ENCODE results near the gene CD59. TPM values are rescaled to one million over a fixed set of nuclear protein-coding genes. Genes with fewer than 3 reads are reported as not detected.

The CD59 gene
- total and polyA plus RNA-seq, 10 of the 15 experiments (the other 5 are each of a cell fraction or from before 2014, with no cell fraction given) = 55.5 to 256 (median 181) TPM

DNA sequence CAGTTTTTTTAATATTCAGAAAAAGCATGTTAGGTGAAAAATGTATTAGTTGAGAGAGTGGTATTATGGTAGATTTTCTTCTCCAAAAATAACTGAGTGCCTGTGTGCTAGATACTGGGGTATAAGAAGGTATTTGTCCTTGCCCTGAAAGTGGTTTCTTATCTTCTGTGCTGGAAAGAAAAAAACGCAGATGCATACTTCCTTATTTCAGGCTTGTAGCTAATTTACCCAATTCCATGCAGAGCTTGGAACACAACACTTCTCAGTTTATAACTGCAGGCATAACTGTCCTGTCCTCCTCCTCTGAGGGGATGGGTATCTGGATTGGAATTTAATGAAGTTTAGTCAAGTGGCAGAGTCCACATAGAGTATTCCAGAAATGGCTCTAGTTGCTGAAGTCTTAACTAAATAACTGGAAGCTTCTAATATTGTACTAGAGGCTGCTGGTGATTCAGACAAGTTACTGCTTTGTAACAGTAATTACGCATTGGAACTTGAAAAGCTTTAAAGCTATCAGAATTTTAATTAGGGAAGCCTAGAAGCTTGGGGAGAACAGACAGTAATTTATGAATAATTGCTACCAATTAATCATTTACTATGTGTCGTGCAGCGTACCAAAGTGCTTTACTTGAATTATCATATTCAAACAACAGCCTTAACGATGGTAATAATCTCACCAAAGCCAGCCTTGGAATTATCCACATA is 22.9 kb downstream of the CD59 start:
- peaks cover 2% of the 10 kb centered on the region; the same call in 1 of the 2 replicates for H4K20me1 ChIP-seq (ENCODE audit: control insufficient read depth, insufficient read depth)
- RAD21 ChIA-PET (ENCODE audit: unreplicated experiment) = interaction anchor here (8.6 kb wide), 1 partner anchor 29 kb away, joined by 158 read pairs; no protein-coding TSS in a partner anchor
- no peak overlapping the region for H3K4me2 ChIP-seq (ENCODE audit: control insufficient read depth, insufficient read depth)
- no peak overlapping the region for H3K9ac ChIP-seq (ENCODE audit: control insufficient read depth, insufficient read depth, low read length)
- no peak for DNase-seq (ENCODE audit: low read depth, low spot score)
- CTCF ChIA-PET = interaction anchor here (0.7 to 9.4 kb wide), 3 partner anchors 23 to 117 kb away, joined by 4 to 276 read pairs (median 27); partner anchors contain the start of gene CD59
- intact Hi-C loops (cut with micrococcal nuclease; ENCODE audit: unreplicated experiment) (no loop called here), in situ Hi-C loops (cut with MboI) (no loop called here)
- H3K4me1 ChIP-seq (ENCODE audit: control insufficient read depth, insufficient read depth, low read length) = no peaks in the 10 kb centered on the region
- WGBS (ENCODE audit: insufficient coverage, insufficient replicate concordance, low lambda C conversion rate, missing lambda C conversion rate) = 88% methylated on average over 5 of the region's 5 CpGs
- H2AFZ ChIP-seq (ENCODE audit: control insufficient read depth, low read depth, low read length) = no peak overlapping the region
- POLR2A ChIA-PET = no interaction called here
- H3K9me3 ChIP-seq (replicated peaks; ENCODE audit: control insufficient read depth, insufficient read depth, low read length) = no peaks in the 10 kb centered on the region
- no peak for FAIRE-seq
- peaks cover 8 to 50% of the 10 kb centered on the region in 2 experiments for H3K36me3 ChIP-seq (ENCODE audit: control insufficient read depth in 2 of 2, insufficient read depth in 2 of 2, low read length in 1 of 2)
- no peak overlapping the region for H3K4me3 ChIP-seq
- no peak overlapping the region for H3K27ac ChIP-seq (ENCODE audit: control insufficient read depth, insufficient read depth)
- SMC1A ChIA-PET (ENCODE audit: uncharacterized antibody, unreplicated experiment) = interaction anchor here (0.7 to 10.8 kb wide), 3 partner anchors 12 to 167 kb away, joined by 3 to 153 read pairs (median 4); no protein-coding TSS in a partner anchor
- no TSS peak for BruUV-seq (replicated peaks)
- no peaks in the 10 kb centered on the region for H3K27me3 ChIP-seq (replicated peaks in 1 of 2; ENCODE audit: control insufficient read depth in 2 of 2, insufficient read depth in 2 of 2, low read length in 1 of 2)
- no peak for ATAC-seq
- no peaks in the 10 kb centered on the region for H3K79me2 ChIP-seq (ENCODE audit: control insufficient read depth, insufficient read depth, low read length)
- no peak for TF ChIP-seq BCL3 (IDR thresholded peaks at IDR 0.05; ENCODE audit: borderline replicate concordance, insufficient read depth, low read depth, low read length, poor library complexity, severe bottlenecking)
- no peak for TF ChIP-seq ZNF687 (IDR thresholded peaks at IDR 0.05)
- TF ChIP-seq CREM (IDR thresholded peaks at IDR 0.05; ENCODE audit: low read depth) = no peak
- no peak for TF ChIP-seq SMAD5 (IDR thresholded peaks at IDR 0.05; ENCODE audit: low read depth)
- no peak for TF ChIP-seq CHD2 (IDR thresholded peaks at IDR 0.05; ENCODE audit: borderline replicate concordance, low read depth, low read length)
- no peak for TF ChIP-seq SUPT20H (IDR thresholded peaks at IDR 0.05; ENCODE audit: borderline replicate concordance, control insufficient read depth, low read depth, low read length)
- TF ChIP-seq CHD4 (IDR thresholded peaks at IDR 0.05) = no peak
- TF ChIP-seq ASH2L (IDR thresholded peaks at IDR 0.05; ENCODE audit: borderline replicate concordance, low read depth) = no peak
- no peak for TF ChIP-seq NFXL1 (IDR thresholded peaks at IDR 0.05; ENCODE audit: borderline replicate concordance)
- no peak for TF ChIP-seq ZNF384 (IDR thresholded peaks at IDR 0.05; ENCODE audit: borderline replicate concordance, low read depth, low read length)
- TF ChIP-seq STAT1 (conservative IDR thresholded peaks at IDR 0.05) = no peak
- no peak for TF ChIP-seq SREBF2 (IDR thresholded peaks at IDR 0.05; ENCODE audit: low read length)
- no peak for TF ChIP-seq SREBF1 (IDR thresholded peaks at IDR 0.05; ENCODE audit: low read length)
- TF ChIP-seq JUNB (IDR thresholded peaks at IDR 0.05) = no peak
- TF ChIP-seq BCL11A (IDR thresholded peaks at IDR 0.05; ENCODE audit: low read depth, low read length) = no peak
